GM20431 (cell line): Measurements from ENCODE around the gene HOXD10.

Experiments used
- in situ Hi-C: fragments of 300-500 bp; cut with MseI, MboI; formaldehyde crosslinking; loops from one replicate; pipeline ENCODE4 v1.15.0; 2020; ENCODE audit warnings: low sequenced_read_pairs; ENCODE audit not compliant: unreplicated experiment

Gene HOXD10

DNA sequence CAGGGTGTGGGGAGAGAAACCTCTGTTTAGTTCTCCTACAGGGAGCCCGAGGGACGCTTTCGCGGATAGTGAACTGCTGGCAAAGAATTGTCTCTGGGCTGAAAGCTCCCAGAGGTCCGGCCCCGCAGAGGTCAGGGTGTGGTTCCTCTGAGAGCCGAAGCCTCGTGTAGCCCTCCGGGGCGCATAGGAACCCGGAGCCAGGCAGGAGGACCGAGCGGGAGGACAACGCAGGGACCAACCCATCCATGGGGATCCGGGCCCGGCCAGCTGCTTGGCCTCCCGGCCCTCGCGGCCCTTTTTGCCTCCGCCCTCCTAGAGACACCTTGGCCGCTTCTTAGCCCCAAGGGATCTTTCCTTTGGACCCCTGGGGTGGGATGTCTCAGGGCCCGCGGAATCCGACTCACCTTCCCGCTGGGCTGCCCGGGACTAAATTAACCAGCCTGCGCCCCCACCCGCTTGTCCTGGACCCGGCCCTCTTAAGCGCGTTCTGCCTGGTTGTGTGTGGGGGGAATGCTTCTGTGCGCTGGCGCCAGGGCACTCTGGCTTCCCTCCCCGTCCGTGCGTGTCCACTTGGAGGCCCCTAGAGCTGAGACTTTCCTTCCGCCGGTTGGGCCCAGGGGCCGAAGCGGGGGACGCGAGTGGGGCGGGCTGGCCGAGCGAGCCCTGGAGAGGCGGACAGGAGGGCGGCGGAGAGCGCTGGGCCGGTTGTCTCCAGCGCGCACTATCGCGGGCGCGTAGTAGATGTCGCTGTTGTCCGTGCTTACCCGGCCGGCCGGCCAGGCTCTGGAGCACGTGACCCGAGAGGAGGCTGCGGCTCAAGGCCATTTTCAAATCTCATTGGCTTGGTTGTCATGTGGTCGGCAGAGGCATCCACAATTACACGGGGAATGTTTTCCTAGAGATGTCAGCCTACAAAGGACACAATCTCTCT is at the start of gene HOXD10:
Gene HOXD10, plus strand, starts transcription at position 896 of the 931 bp plus-strand sequence. CDS start 56 bp downstream, outside the sequence.
- in situ Hi-C loops = no loop called here

GRCh38 chr2:176067589-176068418 is 48.8 kb upstream of the HOXD10 start:
- in situ Hi-C loops = no loop called here

DNA sequence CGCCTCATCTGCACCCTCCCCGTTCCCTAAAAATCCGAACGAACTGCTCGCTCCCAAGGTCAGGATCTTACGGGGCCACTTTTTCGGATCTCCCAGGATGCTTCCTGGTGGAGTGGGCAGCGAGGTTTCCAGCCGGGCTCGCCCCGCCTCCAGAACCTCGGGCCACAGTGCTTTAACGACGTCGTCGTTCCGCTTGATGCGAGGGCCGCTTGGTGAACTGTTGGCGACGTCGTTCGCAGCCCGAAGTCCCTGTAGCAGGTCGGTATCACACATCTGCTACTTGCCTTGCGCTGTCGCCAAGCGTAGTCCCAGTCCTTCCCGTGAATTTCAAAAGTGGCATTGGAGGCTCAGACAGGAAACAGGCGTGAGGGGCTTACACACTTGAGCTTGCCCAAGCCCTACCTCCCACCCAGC is 48.2 kb upstream of the HOXD10 start:
- in situ Hi-C loops = no loop called here

DNA sequence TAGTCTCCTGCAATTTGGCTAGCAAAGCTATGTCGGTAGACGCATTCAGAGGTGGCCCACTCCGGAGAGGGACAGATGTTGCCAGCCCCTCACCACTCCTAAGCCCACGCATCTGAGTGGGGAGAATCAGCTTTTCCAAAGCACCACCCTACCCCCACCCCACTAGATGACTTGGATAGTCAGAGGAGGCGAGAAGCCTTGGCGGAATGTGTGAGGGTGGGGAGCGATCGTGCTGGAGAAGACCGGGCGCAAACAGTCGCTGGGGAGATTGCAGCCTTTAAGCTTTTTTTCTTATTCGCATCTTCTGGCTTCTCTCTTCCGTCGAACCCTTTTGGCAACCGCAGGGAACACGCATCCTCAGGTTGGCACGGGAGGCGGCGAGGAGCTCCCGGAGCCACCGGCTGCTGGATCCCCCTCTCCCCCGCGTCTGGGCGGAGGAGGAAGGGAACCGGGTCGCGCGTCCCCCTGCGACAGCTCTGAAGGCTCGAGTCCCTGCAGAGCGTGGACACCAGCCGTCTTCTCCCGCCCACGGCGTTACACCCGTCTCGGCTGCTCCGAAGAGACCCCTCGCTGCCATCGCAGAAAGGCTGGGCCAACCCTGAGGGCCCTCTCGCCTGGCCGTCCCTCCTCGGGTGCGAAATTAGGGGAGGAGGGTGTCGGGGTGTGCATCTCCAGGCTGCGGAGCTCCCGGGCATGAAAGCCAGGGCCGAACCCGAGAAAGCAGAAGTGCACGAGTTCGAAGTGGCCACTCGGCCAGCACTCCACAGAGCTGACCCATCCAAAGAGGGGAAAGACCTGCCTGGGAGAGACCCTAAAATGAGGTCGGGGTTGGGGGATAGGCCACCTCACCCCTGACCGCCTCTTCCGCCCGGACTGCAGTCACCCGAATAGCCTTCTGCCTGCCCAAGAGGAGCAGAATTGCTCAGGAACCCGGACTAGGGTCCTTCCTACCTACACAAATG is 45.0 kb upstream of the HOXD10 start:
- in situ Hi-C loops = no loop called here

GRCh38 chr2:176072292-176072669 is 44.3 kb upstream of the HOXD10 start:
- in situ Hi-C loops = no loop called here

- in situ Hi-C loops = no loop called here
Measured at GRCh38 chr2:176072951-176073904, 43.4 kb upstream of the HOXD10 start.

- in situ Hi-C loops = loop anchor here (25.0 kb wide), 2 partner anchors 388 to 663 kb away; no protein-coding TSS in a partner anchor
Measured at GRCh38 chr2:176074919-176075425, 41.6 kb upstream of the HOXD10 start.

- in situ Hi-C loops = loop anchor here (25.0 kb wide), 2 partner anchors 388 to 663 kb away; no protein-coding TSS in a partner anchor
Measured at GRCh38 chr2:176075481-176075880, 41.1 kb upstream of the HOXD10 start.

- in situ Hi-C loops = loop anchor here (25.0 kb wide), 2 partner anchors 389 to 664 kb away; no protein-coding TSS in a partner anchor
Measured at GRCh38 chr2:176076063-176076462, 40.5 kb upstream of the HOXD10 start.

DNA sequence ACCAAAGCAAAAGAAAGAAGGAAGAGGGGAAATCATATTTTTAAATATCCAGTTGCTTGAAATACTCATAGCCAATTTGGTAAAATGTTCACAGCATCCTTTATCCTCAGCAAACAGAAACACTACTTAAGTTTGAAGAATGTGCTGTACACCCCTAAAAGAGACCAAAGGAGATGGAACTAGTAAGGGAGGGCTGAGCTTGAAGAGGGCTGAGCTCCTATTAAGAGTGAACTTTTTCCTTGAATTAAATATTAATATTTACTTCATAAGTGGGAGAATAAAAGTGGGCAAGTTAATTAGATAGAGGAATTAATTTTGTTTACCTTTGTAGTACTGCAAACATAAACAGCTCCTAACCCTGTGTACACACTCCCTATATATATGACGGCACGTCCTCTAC is 39.8 kb upstream of the HOXD10 start:
- in situ Hi-C loops = loop anchor here (25.0 kb wide), 2 partner anchors 389 to 664 kb away; no protein-coding TSS in a partner anchor

- in situ Hi-C loops = loop anchor here (25.0 kb wide), 2 partner anchors 391 to 666 kb away; no protein-coding TSS in a partner anchor
Measured at GRCh38 chr2:176078541-176079284, 37.9 kb upstream of the HOXD10 start.

DNA sequence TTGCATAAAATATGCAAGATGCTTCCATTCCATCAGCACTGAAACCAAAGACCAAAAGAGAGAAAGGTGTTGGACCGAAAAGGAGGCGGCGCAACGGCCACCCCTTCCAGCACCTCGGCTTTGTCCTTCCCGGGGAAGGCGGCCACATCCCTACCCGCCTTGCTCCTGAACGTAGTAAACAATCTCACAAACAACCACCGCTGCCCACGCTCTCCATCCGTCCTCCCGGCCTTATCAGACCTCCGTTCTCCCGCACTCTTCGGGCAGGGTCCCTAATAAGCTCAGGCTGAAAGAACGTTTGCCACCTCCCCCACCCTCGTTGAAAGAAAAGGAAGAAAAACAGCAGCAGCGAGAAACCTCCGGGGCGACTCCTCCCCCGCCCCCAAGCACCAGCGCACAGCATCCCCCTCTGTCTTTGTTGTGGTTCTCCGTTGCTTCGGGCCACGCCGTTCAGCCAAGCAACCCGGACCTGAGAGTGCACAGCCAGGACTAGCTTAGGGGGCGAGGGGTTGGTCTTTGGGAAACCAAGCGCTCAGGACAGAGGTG is 37.2 kb upstream of the HOXD10 start:
- in situ Hi-C loops = loop anchor here (25.0 kb wide), 2 partner anchors 392 to 667 kb away; no protein-coding TSS in a partner anchor

GRCh38 chr2:176079831-176080539 is 36.6 kb upstream of the HOXD10 start:
- in situ Hi-C loops = loop anchor here (25.0 kb wide), 2 partner anchors 393 to 668 kb away; no protein-coding TSS in a partner anchor

DNA sequence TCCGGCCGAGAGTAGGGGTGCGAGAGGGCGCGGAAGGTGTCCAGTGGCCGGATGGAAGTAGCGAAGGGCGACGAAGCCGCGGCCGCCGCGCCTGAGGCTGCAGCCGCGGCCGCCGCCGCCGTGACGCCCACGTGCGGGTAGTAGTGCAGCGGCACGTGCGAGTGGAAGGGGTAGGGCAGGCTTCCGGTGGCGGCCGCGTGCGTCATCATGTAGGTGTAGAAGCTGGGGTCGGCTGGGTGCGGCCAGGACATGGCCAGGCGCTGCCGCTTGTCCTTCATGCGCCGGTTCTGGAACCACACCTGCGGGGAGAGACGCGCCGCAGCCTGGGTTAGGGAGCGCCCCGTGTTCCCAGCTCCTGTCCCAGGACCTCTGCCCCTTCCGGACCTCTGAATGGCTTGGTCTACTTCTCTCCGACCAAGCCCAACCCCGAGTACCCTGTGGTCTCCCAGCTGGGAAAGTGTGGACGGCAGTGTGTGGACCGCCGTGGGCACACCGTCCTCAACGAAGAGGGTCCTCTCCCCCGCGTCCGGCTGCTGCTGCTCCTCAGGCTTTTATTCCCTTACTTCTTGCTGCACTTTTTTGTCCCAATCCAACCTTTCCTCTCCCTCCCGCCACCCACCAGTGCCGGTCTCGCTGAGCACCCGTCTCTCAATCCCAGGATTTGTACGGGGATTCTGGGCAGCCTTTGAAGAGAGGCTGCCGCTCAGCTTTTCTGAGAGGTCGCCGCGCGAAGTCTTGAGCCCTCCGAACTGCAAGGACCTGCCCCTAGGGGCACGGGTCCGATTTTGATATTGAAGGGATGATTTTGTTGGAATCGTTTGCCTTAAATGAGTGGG is 35.8 kb upstream of the HOXD10 start:
- in situ Hi-C loops = loop anchor here (25.0 kb wide), 2 partner anchors 393 to 668 kb away; no protein-coding TSS in a partner anchor

DNA sequence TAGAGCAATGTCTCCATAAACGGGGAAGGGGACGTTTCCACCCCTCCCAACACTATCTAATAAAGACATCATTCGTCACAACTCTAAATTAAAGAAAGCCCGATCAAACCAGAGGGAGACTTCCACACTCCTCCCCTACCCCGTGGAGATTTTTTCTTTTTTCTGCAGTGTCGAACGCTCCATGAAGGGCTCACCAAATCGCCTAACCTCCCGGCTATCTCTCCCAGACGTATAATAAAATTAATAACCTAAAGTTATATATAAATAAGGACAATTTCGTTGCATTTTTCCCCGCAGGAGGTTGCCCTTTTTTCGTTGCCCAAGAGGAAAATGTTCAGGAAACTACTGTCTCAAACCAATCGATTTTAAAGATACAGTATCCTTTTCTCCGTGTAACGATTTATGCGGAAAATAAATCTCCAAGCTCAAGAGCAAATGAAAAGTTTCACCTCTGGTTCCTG is 35.2 kb upstream of the HOXD10 start:
- in situ Hi-C loops = loop anchor here (25.0 kb wide), 2 partner anchors 394 to 669 kb away; no protein-coding TSS in a partner anchor
